GM06990 (cell line): ENCODE results near the gene GAS7.
A peak's percentile ranks its signal among the peaks of the same experiment; 100 is the strongest.

Experiments
- DNase-seq: peaks from one replicate; pipeline ENCODE4 v3.0.0-alpha.2; 2011; ENCODE audit not compliant: insufficient read length; ENCODE audit errors: extremely low read depth
- H3K27me3 ChIP-seq: replicated peaks from 2 replicates; pipeline ENCODE4 v1.6.0; 2011; ENCODE audit warnings: low read length; ENCODE audit not compliant: control insufficient read depth, insufficient read depth
- H3K36me3 ChIP-seq: 2 replicates; pipeline ENCODE4 v1.5.1; 2011; ENCODE audit warnings: low read length; ENCODE audit not compliant: control insufficient read depth, insufficient read depth
- H3K4me3 ChIP-seq: replicated peaks from 2 replicates; pipeline ENCODE4 v1.5.1; 2011; ENCODE audit warnings: low read depth, mild to moderate bottlenecking, control low read depth, low read length
- TF ChIP-seq, protein P1 (sequence below): IDR thresholded peaks from 2 replicates; pipeline ENCODE4 v1.5.1; 2011; ENCODE audit warnings: low read length, control low read depth, mild to moderate bottlenecking, inconsistent platforms; ENCODE audit not compliant: insufficient read depth, poor library complexity, severe bottlenecking

GAS7 gene

DNA sequence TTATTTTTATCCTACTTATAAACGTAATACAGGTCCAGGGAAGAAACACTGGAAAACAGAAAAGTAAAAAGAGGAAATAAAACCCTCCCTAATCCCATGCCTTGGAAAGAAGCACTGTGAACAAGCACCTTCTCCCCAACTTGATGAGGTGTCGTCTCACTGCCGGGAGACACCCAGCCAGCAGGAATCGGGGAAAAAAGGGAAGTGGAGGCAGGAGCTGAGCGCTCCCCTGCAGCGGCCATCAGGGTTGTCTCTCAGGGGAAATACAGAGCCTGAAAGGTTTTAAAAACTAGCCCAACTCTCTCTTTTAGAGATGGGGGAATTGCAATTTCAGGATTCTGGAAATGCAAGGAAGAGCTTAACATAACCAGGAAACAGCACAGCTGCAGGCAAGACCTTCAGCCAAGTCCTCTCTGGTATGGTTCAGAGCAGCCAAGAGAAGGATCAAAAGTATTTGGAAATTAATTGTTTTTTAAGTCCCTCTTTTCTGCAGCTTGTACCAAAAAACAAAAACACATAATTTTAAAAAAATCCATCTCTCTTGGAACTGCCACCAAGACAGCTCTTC is 197.0 kb downstream of the GAS7 start:
- TF ChIP-seq, protein P1, sequence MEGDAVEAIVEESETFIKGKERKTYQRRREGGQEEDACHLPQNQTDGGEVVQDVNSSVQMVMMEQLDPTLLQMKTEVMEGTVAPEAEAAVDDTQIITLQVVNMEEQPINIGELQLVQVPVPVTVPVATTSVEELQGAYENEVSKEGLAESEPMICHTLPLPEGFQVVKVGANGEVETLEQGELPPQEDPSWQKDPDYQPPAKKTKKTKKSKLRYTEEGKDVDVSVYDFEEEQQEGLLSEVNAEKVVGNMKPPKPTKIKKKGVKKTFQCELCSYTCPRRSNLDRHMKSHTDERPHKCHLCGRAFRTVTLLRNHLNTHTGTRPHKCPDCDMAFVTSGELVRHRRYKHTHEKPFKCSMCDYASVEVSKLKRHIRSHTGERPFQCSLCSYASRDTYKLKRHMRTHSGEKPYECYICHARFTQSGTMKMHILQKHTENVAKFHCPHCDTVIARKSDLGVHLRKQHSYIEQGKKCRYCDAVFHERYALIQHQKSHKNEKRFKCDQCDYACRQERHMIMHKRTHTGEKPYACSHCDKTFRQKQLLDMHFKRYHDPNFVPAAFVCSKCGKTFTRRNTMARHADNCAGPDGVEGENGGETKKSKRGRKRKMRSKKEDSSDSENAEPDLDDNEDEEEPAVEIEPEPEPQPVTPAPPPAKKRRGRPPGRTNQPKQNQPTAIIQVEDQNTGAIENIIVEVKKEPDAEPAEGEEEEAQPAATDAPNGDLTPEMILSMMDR = no peak
- no peak for DNase-seq
- Histone ChIP-seq H3K4me3 (no peak overlapping the region), H3K27me3 (no peaks in the 10 kb centered on the region), H3K36me3 (no peaks in the 10 kb centered on the region)

- no peaks in the 10 kb centered on the region for H3K36me3 ChIP-seq
- TF ChIP-seq, protein P1 = no peak
- peak; percentile 31 for DNase-seq
- H3K4me3 ChIP-seq = no peak overlapping the region
- no peaks in the 10 kb centered on the region for H3K27me3 ChIP-seq
These were observed 198.3 kb downstream of the GAS7 start for GRCh38 chr17:9999919-10000695.

- TF ChIP-seq, protein P1 = no peak
- no peak for DNase-seq
- Histone ChIP-seq H3K4me3 (no peak overlapping the region), H3K36me3 (no peaks in the 10 kb centered on the region), H3K27me3 (no peaks in the 10 kb centered on the region)
These were observed 200.3 kb downstream of the GAS7 start for GRCh38 chr17:9998060-9998459.

- Histone ChIP-seq H3K4me3 (no peak overlapping the region), H3K27me3 (no peaks in the 10 kb centered on the region), H3K36me3 (no peaks in the 10 kb centered on the region)
- TF ChIP-seq, protein P1 = no peak
- no peak for DNase-seq
These were observed 203.6 kb downstream of the GAS7 start for GRCh38 chr17:9994761-9995160.

DNA sequence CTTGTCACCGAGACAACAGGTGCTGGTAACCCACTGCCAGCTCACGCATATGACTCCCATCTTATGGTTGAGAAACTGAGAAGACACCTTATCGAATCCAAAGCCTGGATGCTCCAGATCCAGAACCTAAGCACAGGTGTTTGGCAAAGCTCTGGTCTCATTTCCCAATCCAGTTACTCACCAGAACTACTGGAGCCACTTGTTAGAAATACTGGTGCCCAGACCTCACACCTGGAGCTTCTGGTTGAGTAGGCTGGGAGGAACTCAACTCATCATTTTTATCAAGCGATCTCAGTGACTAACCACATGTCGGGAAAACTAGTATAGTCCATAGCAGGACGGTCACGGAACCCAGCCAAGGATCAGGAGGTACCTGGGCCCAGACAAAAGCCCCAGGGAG is 206.6 kb downstream of the GAS7 start:
- Histone ChIP-seq H3K4me3 (no peak overlapping the region), H3K36me3 (no peaks in the 10 kb centered on the region), H3K27me3 (no peaks in the 10 kb centered on the region)
- TF ChIP-seq, protein P1 = no peak
- no peak for DNase-seq

DNA sequence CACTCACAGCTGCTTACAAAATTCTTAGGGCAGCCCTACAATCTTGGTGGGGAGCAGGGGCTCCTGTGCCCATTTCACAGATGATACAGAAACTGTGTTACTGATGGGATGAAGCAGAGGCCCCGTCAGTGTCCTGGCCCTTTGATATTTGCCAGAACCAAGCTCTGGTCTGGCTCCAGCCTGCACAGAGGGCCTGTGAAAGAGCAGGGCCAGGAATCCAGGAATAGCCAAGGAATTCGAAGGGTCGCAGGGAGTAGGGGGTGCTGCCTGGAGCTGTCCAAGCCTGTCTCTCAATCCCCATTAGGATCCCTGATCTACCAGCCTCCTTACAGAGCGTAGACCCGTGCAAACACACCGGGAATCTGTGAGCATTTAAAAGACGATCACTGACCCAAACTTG is 207.1 kb downstream of the GAS7 start:
- no peak for DNase-seq
- no peaks in the 10 kb centered on the region for H3K36me3 ChIP-seq
- H3K27me3 ChIP-seq = no peaks in the 10 kb centered on the region
- no peak overlapping the region for H3K4me3 ChIP-seq
- TF ChIP-seq, protein P1 = no peak
